Stimulated activated CD4-positive, alpha-beta T cell treated with anti-CD3 and anti-CD28 coated beads, TNF-alpha, amount 100 ng/mL, for 4 hours (primary cell): ENCODE results near the gene NTSR2.
"Not testable (repeated sequence)": the region's sequence is repeated elsewhere in the genome, so short reads cannot be mapped to it uniquely, and the experiment has no call there.

ENCODE experiments used
- DNase-seq, 3 experiments: peaks; one replicate each; pipeline ENCODE4 v3.0.0-alpha.2; 2020; ENCODE audit warnings: low read depth in 3 of 3

Gene NTSR2

GRCh38 chr2:11679486-11680181 lies 9.6 kb upstream of the NTSR2 start:
- no peak for DNase-seq

DNA sequence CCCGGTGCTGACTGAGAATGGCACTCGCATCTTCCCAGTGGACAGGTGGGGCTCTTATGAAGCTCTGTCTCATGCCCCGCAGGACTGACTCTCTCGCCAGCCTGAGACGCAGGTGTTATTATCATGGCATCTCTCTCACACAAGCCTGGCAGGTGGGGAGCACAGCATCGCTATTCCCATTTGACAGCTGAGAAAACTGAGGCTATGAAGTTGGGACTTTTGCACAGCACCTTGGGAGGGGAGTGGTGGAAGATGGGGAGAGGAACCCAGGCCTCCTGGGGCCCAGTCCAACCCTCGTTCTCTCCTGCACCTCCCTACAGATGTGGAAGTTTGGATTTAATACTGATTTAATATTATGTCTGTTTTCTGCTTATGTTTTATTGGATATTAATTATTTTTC lies 9.0 kb upstream of the NTSR2 start:
- DNase-seq = no peak

- no peak for DNase-seq
These were observed 8.4 kb upstream of the NTSR2 start for GRCh38 chr2:11678306-11678960.

DNA sequence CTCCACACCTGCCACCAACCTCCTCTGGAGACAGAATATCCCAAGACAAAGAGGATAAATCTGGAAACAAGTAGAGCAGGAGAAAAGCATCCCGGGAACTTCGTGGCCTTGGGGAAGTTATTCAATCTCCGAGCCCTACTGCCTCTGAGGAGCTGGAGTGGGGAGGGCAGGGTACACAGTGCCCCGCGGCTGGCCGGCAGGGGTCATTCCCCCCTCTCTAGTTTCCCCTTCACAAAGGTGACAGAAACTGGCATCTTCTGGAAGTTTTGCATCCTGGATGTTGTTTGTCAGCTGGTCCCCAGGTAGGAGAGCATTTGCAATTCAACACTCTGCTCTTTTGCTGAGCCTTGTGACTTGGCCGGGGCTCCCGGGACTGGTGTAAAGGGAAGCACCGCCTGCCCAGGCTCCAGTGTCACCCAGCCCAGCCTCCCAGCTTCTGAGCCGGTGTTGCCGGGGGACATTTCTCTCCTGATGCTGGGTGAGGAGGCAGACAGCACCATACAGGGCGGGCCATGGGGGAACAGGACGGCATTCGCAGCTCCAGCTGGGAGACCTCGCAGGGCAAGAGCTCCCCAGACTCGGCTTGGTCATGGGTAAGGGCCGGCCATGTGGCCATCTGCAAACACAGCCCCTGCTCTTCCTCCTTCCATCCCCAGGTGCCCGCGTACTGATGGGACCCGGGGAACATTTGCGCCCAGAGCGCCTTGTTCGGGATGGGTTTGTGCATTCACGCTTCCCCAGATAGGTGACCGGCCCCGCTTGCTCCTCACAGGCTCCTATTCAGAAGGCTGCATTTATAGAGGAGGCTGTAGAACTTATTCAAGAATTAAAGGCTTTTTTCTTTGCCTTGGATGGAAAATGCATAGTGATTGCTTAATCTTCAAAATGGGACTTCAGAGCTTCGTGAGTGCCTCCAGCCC lies 7.4 kb upstream of the NTSR2 start:
- DNase-seq = no peak

- DNase-seq = no peak
These were observed 6.6 kb upstream of the NTSR2 start for GRCh38 chr2:11676640-11677039.

- no peak for DNase-seq
These were observed 5.6 kb upstream of the NTSR2 start for GRCh38 chr2:11675423-11676112.

- DNase-seq = no peak
These were observed 5.0 kb upstream of the NTSR2 start for GRCh38 chr2:11674983-11675382.

GRCh38 chr2:11672407-11672806 lies 2.4 kb upstream of the NTSR2 start:
- DNase-seq = no peak

DNA sequence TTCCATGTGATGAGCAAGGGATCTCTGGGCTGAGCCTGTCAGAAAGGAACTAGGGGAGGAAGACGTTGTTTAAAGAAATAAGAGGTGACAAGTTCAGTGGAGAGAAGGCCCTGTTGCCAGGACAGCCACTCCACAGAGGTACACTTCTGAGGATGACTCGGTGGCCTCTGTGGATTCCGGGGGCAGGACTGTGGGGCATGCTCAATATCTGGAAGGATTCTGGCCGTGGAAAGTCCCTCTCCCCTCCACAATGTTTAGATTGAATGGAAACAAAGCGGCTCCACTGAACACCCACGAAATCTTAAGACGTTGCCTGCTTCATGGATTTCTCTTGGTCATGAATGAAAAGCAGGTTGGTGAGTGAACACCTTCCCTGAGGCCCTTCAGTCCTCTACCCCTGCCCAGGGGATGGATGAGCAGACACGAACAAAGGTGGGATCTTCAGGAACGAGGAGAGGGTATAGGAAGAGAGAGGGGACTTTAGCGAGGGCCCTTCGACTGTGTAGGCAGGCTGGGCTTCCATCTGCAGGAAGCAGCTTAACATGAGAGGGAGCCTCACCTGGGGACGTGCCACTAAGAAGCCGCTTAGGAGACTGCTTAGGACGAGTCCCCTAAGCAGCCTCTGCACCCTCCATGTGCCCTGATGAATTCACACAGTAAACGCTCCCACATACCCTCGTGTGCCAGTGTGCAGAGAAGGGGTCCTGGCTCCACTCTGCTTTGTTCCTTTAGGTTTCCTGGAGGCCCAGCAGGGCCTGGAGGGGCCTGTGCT lies 1.9 kb downstream of the NTSR2 start:
- no peak for DNase-seq

DNA sequence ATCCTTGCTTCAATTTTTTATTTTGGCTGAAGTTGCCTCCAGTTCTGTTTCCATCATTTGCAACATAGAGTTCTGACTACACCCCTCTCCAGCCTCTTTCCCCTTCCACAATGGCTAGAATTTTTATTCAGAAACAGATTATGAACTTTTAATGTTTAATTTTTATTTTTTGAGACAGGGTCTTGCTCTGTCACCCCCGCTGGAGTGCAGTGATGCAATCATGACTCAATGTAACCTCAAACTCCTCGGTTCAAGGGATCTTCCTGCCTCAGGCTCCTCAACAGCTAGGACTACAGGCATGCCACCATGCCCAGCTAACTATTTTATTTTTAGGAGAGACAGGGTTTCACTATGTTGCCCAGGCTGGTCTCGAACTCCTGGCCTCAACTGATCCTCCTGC lies 2.8 kb downstream of the NTSR2 start:
- DNase-seq = no peak

- DNase-seq = no peak
These were observed 4.3 kb downstream of the NTSR2 start for GRCh38 chr2:11665510-11666362.

DNA sequence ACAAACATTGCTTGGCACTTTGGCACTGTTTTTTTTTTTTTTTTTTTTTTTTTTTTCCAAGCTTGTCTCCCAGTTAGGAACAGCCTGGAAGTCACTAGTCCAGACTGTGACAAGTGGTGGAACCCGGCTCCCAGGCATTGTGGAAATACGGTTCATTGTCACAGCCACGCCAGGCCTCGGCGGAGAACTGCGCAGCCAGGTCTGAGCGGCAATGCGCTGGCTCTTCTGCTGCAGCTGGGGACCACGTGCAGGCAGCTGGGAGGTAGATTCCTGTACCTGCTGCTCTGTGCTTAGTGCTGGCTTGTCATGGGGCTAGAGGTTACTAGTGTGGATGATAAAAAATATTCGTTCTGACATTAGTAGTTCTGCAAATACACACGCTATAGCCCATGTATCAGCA lies 5.0 kb downstream of the NTSR2 start:
- no peak for DNase-seq

- no peak for DNase-seq
These were observed 6.6 kb downstream of the NTSR2 start for GRCh38 chr2:11663427-11663826.

- no peak for DNase-seq
These were observed 7.1 kb downstream of the NTSR2 start for GRCh38 chr2:11662882-11663281.

GRCh38 chr2:11661891-11662435 lies 8.0 kb downstream of the NTSR2 start:
- DNase-seq = no peak

DNA sequence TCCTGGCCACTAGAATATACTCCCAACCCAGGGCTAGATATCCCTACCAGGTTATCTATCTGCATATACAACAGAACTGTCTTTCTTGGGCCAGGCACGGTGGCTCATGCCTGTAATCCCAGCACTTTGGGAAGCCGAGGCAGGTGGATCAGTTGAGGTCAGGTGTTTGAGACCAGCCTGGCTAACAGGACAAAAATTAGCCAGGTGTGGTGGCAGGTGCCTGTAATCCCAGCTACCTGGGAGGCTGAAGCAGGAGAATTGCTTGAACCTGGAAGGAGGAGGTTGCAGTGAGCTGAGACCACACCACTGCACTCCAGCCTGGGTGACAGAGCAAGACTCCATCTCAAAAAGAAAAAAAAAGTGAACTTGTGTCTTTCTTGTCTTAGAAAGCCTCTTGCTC lies 9.6 kb downstream of the NTSR2 start:
- not testable (repeated sequence) for DNase-seq

DNA sequence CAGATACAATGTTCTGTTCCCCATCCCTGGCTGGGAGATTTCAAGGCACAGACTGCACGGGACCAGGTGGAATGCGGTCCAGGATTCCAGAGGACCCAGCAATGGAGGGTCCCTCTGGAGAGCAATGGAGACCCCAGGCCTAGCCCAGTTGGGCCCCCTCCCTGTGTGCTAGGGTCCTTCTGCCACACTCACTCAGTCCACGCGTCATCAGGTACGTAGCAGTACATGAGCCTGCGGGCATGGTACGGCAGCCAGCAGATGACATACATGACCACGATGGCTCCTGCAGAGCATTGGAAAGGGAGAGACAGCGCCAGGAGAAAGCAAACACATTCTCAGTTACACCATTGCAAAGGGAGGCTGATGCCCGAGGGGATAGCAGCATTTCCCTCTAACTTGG lies 10.1 kb downstream of the NTSR2 start:
- DNase-seq = no peak

- no peak for DNase-seq
These were observed 10.9 kb downstream of the NTSR2 start for GRCh38 chr2:11659115-11659475.

- DNase-seq = no peak
These were observed 11.5 kb downstream of the NTSR2 start for GRCh38 chr2:11658208-11659114.
